Caki2 (cell line): ENCODE measurements around the gene KDM3B. TPM values are rescaled to one million over a fixed set of nuclear protein-coding genes. Genes with fewer than 3 reads are reported as not detected.
"Not testable (repeated sequence)": the region's sequence is repeated elsewhere in the genome, so short reads cannot be mapped to it uniquely, and the experiment has no call there.

Experiments
- DNase-seq: peaks from one replicate; pipeline ENCODE4 v3.0.0-alpha.2; 2015; ENCODE audit warnings: low read depth
- in situ Hi-C: cut with HindIII; loops from 2 replicates; pipeline ENCODE4 v1.10.0; 2016; ENCODE audit warnings: low sequenced_read_pairs, low pct_unique_long_range_greater_than_20kb, mixed read lengths
- total RNA-seq: library from RNA; depleted of rRNA; stranded (reverse); fragments of >200 nt; shearing (Covaris generic); gene quantifications from 2 replicates; pipeline ENCODE4 v1.2.3, GENCODE V29; 2014; ENCODE audit warnings: low replicate concordance

The KDM3B gene
- total RNA-seq, 1 experiment from 2014 or later, result 16.9 TPM

DNA sequence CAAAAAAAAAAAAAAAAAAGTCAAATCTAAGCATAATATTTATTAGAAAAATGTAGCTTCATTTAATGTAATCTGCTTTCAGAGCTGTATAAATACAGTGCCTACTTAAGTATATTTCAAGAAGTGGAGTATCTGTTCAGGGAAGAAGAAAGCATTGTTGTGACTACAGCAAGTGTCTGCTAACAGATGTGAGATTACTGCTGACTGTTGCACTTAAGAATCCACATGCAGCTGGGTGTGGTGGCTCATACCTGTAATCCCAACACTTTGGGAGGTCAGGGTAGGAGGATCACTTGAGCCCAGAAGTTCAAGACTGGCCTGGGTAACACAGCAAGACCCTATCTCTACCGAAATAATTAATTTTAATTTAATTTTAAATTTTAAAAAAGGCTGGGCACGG, 19.0 kb downstream of the KDM3B start:
- no peak for DNase-seq

DNA sequence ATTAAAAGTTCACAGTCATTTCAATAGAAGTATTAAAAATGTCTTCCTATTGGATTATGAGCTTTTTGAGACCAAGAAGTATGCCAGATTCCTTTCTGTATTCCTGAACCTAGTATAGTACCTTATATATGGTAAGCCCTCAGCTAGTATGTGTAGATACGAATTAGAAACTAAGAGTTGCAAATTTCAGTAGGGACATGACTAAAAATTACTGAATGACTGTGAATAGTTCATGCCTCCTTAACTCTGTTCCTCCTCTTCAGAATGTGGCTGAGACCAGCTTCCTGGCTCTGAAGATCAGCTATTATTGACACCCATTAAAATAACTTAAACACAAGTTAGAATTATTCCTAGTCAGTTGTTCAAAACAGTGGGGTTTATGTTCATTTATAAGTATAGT, 19.7 kb downstream of the KDM3B start:
- in situ Hi-C loops, result no loop called here
- no peak for DNase-seq

More for the DNA sequence above, 19.0 kb downstream of the KDM3B start:
- in situ Hi-C loops, result no loop called here

DNA sequence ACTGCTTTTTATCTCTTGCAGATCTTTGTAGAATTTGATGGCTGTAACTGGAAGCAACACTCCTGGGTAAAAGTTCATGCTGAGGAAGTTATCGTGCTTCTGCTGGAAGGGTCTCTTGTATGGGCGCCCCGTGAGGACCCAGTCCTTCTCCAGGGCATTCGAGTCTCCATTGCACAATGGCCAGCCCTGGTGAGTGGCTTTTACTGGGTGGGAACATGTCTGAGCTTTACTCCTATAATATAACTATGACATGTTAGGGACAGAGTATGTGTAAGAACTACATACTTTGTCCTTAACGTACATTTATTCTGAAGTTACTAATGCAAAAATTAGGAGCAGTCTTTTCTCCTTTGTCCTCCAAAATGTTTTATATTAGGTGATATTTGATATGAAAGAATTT, 20.2 kb downstream of the KDM3B start:
- DNase-seq, result no peak
- in situ Hi-C loops, result no loop called here

DNA sequence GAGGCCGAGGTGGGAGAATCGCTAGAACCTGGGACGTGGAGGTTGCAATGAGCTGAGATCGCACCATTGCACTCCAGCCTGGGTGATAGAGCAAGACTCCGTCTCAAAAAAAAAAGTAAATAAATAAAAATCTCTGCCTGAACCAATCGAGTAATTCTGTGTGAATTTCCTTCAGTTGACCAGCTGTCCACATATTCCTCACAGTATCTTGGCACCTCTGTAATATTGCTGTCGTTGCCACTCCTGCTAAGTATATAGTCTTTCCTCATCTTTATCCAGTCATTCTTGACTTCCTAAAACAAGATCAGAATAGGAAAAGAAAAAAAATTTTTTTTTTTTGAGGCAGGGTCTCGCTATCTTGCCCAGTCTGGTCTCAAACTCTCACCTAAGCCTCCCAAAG, 29.9 kb downstream of the KDM3B start:
- DNase-seq, result no peak
- in situ Hi-C loops, result no loop called here

DNA sequence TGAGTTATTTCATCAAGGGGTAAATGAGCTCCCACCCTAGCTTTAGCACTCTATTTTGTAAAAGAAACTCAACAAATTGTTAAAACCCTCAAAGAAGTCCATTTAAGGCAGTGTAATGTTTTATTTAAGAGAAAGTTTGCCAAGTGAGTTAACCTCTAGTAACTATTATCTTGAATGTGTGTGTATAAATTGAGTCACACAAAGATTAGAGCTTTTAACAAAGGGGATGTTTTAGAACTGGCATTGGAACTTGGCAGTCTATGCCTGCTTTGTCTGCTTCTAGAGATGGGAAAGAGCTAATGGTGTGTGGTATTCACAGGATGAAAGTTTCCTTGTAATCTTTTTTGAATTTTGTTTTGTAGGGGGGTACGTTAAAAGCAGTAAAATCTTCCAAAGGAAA, 33.2 kb downstream of the KDM3B start:
- in situ Hi-C loops, result no loop called here
- DNase-seq, result no peak

DNA sequence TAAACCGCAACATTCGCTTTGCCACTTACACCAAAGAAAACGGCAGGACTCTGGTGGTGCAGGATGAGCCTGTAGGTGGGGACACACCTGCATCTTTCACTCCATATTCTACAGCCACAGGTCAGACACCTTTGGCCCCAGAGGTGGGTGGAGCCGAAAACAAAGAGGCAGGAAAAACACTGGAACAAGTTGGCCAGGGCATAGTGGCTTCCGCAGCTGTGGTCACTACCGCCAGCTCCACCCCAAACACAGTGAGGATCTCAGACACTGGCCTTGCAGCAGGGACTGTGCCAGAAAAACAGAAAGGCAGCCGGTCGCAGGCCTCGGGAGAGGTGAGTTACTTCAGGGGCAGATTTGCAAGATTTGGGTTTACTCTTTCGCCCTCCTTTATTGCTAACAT, 33.8 kb downstream of the KDM3B start:
- no peak for DNase-seq
- in situ Hi-C loops, result no loop called here

DNA sequence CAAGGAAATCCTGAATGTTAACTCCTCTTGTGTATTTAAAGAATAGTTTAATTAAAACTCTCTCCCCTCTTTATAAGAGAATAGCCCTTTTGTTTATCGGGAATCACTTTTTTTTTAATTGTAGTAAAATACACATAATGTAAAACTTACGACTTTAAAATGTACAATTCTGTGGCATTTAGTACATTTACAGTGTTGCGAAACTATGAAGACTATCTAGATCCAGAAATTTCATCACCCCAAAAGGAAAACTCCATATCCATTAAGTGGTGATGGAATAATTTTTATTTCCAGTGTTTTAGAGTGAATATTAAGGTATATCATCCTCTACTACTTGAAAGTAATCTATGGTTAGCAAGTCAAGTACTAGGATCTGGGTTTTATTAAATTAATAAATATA, 36.8 kb downstream of the KDM3B start:
- in situ Hi-C loops, result no loop called here
- DNase-seq, result no peak

DNA sequence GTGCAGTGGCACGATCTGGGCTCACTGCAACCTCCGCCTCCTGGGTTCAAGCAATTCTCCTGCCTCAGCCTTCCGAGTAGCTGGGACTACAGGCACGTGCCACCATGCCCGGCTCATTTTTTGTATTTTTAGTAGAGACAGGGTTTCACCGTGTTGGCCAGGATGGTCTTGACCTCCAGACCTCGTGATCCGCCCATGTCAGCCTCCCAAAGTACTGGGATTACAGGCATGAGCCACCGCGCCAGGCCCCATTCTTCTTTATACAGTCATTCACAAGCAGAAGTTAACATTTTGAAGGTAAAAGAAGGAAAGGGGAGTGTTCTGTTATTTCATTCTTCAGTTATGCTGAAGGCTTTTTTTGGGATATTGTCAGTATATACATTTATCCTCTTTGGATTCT, 37.4 kb downstream of the KDM3B start:
- DNase-seq, in situ Hi-C loops: not testable (repeated sequence)

DNA sequence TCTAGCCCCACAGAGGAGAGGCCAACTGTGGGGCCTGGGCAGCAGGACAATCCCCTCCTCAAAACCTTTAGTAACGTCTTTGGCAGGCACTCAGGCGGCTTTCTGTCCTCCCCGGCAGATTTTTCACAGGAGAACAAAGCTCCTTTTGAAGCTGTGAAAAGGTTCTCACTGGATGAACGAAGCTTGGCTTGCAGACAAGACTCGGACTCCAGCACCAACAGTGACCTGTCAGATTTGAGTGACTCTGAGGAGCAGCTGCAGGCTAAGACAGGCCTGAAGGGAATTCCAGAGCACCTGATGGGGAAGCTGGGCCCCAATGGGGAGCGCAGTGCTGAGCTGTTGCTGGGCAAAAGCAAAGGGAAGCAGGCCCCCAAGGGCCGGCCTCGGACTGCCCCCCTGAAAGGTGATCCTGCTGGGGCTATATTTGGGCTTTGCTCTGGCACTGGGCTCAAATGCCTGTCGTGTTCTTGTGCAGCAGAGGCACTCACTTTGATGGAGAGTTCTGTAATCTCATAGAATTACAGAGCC, 39.4 kb downstream of the KDM3B start:
- DNase-seq, result no peak
- in situ Hi-C loops, result no loop called here

DNA sequence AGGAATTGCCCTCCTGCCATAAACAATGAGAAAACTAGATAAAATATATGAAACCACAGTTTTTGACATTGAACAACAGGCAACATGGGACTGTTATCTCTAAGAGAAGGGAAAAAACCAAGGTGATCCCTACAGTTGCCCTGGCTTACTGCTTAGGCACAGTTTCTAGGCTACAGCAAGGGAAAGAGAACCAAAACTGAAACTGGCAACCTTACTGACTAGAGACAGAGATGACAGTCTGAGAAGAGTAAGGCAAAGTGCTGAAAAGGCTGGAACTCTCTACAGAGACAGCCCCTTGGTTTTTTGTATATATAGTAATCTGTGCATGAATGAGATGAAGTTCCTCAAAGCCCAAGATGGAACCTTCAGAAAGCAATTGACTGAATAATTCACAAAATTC, 50.2 kb downstream of the KDM3B start:
- no peak for DNase-seq
- in situ Hi-C loops, result no loop called here

DNA sequence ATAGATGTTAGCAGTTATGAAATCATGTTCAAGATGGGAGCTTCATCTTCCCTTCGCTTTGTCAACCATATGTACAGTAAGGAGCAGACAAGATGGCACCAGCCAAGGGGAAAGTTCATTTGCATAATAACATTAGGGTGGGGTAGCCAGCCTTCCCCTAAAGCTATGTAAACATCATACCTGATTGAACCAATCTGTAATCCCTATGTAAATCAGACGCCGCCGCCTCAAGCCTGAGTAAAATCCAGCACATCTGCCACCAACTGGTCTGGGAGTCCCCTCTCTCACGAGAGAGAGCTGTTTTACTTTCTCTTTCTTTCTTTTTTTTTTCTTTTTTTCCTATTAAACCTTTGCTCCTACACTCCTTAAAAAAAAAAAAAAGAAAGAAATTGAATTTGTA, 55.5 kb downstream of the KDM3B start:
- DNase-seq, result peak; percentile 30
- in situ Hi-C loops, result no loop called here

DNA sequence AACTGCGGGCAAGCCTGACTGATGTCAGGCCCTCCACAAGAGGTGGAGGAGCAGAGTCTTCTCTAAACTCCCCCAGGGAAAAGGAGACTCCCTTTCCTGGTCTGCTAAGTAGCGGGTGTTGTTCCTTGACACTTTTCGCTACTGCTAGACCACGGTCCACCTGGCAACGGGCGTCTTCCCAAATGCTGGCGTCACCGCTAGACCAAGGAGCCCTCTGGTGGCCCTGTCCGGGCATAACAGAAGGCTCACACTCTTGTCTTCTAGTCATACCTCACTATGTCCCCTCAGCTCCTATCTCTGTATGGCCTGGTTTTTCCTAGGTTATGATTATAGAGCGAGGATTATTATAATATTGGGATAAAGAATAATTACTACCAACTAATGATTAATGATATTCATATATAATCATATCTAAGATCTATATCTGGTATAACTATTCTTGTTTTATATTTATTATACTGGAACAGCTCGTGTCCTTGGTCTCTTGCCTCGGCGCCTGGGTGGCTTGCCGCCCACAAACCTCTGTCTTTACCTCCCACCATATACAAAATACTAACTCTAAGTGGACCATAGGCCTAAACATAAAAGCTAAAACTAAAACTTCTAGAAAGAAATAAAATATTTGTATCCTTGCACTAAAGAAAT, 58.6 kb downstream of the KDM3B start:
- DNase-seq, result peak; percentile 6
- in situ Hi-C loops, result not testable (repeated sequence)

DNA sequence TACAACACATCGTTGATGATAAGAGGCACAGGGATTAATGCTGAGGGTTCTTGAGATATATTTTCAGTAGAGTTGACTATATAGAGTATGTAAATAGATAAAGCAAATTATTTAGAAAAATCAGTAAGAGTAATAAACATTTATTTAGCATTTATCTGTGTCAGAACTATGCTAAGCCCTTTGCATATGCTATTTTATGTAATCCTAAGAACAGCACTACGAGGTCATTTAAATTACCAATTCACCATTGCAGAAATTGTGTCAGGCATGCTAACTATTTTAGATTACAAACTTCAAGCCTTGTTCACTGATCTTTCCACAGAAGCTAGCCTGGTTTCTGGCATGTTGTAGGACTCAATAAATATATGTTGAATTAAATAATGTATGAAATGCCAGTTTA, 66.0 kb downstream of the KDM3B start:
- in situ Hi-C loops, result no loop called here
- DNase-seq, result no peak

DNA sequence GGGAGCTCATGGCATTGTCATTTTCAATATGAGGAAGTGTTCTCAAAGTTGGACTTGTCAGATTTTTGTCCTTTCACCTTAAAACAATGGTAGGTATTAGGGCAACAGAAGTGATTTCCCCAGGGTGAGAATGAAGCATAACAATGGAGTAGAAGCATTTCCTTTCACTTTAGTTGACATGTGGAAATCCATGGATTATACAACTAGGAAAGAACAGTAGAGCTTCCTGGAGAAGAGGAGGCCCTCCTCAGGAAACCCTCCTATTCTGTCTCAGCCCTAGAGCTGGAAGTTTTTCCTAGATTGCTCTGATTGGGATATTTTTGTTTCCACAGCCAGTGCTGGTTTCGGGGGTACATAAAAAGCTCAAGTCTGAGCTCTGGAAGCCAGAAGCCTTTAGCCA, 72.6 kb downstream of the KDM3B start:
- in situ Hi-C loops, result no loop called here
- no peak for DNase-seq

DNA sequence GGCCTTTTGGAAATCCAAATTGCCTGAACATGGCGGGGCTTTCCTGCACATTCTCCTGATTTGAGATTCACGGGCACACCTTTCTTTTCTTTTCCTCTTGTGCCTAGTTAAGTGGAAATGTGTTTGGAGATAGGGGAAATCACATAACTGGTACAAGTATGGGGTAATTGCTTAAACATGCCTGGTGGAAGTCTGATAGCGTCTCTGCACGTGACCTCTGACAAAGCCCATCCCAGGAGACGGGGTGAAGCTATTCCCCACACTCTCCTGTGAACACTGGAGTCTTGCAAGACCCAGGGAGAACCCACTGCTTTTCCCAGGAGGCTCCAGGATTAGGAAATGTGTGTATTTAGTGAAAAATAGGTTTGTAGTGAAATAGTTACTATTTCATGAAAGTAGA, 83.5 kb downstream of the KDM3B start:
- DNase-seq, result no peak
- in situ Hi-C loops, result no loop called here

DNA sequence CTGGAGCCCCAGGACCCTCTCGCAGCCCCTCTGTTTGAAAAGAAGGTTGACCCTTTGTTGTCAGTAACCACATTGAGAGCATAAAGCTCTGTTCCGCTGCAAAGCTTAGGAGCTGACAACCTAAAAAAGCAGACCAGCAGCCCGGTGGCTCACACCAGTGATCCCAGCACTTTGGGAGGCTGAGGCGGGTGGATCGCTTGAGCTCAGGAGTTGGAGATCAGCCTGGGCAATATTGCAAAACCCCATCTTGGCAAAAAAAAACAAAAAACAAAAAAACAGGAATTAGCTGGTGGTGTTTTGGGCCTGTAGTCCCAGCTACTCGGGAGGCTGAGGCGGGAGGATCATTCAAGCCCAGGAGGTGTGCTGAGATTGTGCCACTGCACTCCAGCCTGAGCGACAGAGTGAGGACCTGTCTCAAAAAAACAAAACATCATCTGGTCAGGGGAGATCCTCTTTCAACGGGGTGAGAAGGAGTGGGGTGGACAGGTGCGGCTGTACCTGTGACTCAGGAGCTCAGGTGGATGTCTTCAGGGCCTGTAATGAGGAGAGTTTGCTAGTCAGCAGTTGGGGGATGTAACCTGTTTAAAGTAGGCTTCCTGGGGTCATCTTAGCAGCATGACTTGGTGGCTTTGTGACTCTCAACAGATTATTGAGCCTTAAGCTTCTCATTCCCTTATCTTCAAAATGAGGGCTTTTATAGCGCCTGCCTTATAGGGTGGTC, 85.7 kb downstream of the KDM3B start:
- in situ Hi-C loops, result no loop called here
- DNase-seq, result no peak

DNA sequence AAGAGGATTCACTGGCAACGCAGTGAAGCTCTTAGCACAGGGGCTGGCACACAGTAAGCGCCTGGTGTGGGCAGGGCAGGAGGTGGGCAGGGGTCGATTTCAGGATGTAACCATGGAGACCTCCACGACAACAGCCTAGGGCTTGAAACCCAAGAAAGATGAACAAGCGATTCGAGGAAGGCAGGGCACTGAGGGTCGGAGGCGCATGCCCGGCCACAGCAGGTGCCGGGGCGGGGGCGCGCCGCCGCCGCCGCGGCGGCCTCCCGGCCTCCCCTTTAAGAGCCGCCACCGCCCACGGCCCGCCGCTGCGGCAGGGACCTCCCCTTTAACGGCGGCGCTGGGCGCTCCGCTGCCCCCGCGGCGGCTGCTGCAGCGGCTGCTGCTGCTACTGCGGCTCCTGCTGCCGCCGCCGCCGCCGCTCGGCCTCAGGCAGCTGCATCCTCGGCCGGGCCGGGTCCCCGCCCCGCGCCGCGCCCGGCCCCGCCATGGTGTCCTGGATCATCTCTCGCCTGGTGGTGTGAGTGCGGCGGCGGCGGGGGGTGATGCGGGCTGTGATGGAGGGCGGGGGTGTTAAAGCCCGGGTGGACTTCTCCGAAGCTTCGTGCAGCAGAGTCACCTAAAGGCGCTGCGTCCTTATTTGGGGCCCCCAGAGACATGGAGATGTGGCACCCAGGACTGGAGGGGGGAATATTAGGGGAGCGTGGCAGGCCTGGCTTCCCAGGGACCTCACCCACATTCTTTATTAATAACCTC, 86.4 kb downstream of the KDM3B start, which contains the start of gene REEP2:
Gene REEP2, plus strand, starts transcription at position 334 of the 753 bp plus-strand sequence. Its CDS starts 152 bp downstream, at position 486.
- in situ Hi-C loops, result no loop called here
- DNase-seq, result peak; percentile 23

DNA sequence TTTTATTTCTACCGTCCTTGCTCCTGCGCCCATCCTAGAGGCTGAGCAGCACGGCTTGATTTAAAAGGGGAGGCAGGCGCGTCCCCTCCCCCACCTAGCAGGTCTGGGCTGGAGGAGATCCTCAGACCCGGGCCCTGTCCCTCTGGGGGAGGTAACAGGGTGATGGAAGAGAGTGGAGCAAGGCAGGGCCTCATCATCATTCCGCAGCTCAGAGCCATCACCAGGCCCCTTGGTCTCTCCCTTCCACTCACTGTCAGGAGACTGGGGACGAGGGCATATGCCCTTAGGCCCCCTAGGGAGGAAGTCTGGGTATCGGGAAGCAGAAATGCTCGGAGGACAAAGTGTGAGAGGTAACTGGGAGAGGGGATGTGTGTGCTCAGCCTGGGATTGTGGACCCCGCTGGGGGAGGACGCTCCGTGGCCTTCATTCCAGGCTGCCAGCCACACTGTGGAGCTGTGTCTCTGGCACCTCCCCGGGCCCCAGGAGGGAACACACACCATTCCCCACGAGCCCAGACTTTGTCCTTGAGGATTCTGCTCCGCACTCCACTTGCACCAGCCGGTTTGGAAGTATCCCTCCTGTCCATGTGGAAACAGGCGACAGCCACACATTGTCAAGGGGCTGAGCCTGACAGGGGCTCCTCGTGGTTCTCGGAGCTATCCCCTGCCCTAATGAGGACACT, 87.1 kb downstream of the KDM3B start:
- no peak for DNase-seq
- in situ Hi-C loops, result no loop called here
